Activated T-helper 9 cell treated with anti-CD3 and anti-CD28 coated beads, Interleukin-2, amount 50 U/mL, for 16 hours (primary cell): ENCODE measurements around the gene TMEM89.

Source experiments
- DNase-seq: peaks from one replicate; pipeline ENCODE4 v3.0.0-alpha.2; 2020; ENCODE audit warnings: low read depth

TMEM89 gene

GRCh38 chr3:48641396-48641795 is 19.8 kb upstream of the TMEM89 start:
- no peak for DNase-seq

GRCh38 chr3:48639944-48640606 is 18.5 kb upstream of the TMEM89 start:
- DNase-seq = no peak

DNA sequence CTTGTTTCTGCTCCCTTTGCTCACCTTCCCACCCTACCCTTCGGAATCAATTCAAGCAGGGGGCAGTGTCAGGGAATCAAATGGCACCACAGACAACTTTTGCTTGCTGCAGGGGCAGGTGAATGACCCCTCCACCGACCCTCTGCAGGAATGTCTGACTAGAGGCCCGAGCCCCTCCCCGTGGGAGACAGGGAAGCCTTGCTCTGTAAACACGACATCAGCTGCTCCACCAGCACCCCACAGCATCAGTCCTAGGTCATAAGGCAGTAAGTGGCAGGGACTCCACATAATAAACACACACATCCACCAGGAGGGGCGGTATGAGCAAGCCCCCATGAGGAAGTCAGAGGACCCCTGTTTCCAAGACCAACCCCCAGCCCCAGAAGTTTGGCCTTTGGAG is 15.7 kb upstream of the TMEM89 start:
- no peak for DNase-seq

GRCh38 chr3:48636149-48636655 is 14.6 kb upstream of the TMEM89 start:
- DNase-seq = no peak

- DNase-seq = peak; percentile 92
Observed at GRCh38 chr3:48635222-48636021, 13.9 kb upstream of the TMEM89 start, which contains the start of gene SLC26A6. SLC26A6 (minus strand) TSS chr3:48635461; CDS start chr3:48635393, 68 bp downstream.

DNA sequence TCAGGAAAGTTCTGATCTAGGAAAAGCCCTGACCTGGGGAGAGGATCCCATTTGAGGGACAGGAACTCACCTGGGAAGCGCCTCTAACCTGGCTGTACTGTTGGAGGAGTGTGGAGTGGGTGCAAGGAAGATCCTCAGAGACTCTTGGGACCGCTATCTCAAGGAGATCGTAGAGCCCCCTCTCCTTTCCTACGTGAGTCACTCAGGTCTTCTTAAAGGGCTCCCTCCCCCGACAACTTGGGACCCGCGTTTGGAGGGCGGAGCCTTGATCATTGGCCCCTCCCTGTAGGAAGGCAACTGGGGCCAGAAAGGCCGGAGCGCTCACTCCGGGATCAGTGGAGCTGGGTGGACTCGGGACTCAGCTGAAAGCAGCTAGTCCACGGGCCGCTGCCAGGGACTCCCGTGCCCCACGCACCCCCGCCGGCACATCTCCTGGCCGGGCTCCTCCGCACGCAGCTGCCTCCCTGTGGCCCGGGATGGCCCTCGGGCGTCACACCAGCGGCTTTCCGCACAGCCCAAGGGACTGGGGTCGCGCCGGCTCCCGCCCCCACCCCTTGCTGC is 13.2 kb upstream of the TMEM89 start:
- DNase-seq = peak; percentile 26

GRCh38 chr3:48633743-48634142 is 12.2 kb upstream of the TMEM89 start:
- DNase-seq = no peak

GRCh38 chr3:48633256-48633655 is 11.7 kb upstream of the TMEM89 start:
- no peak for DNase-seq

- DNase-seq = no peak
Observed at GRCh38 chr3:48631516-48632448, 10.2 kb upstream of the TMEM89 start.

- DNase-seq = no peak
Observed at GRCh38 chr3:48630833-48631232, 9.3 kb upstream of the TMEM89 start.

DNA sequence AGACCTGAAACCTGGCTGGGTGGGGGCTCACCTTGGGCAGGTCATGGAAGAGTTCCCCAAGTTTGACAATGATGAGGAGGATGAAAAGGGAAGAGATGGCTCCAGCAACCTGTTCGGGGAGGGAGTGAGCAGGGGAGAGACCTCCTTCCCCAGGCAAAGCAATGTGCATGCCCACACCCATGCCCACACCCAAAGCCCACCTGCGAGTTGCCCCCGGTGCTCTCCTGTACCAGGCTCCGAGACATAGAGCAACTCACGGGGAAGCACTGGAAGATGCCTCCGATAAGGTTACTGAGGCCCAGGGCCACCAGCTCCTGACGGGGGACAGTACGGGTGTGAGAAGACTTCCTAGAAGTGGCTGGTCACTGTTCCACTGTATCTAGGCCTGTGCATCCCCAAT is 8.8 kb upstream of the TMEM89 start:
- DNase-seq = no peak

DNA sequence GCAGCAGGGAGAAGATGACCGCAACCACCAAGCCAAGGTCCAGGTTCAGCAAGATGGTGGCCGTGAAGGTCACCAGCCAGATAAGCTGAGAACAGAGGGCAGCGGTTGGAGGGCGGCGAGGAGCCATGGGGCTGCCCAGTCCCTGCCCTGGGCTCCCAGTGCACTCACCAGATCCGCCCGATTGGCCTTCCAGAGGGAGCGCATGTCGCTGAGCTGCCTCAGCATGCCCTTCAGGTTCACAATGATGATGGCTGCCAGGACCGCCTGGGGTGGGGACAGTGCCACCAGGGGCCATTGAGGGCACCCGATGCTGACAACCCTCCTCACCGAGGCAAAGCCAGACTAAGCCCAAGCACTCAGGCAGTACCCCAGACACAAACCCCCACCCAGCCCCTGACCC is 8.3 kb upstream of the TMEM89 start:
- DNase-seq = no peak

DNA sequence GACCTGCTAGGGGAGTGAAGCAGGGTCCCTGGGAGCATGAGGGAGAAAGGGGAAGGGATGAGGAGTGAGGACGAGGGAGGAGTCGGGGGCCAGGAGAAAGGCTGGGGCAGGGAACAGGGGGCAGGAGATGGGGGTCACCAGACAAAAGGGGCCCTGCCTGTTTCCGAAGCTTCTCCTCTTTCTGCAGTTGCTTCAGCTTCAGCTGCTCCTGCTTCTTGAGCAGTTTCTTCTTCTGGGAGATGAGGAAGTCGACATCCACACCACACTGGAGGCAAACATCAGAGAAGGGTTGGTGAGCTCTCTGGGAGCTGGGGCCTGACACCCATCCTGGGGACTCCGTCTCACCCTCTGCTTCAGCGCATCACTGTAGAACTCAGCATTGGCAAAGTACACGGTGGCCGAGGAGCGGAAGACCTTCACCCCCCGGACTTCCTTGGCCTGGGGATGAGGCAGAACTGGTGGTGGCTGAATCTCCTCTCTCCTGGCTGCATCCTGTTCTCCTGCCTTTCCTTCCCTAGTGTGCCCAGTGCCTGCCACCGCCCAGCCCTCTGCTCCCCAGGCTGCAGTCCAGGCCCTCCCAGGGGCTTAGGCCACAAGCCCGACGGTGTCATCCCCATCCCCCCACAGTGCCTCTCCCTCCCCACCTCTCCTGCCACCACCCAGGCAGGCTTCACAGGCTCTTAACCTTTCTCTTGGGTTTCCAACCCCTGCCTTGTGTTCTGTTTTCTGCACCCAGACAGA is 6.9 kb upstream of the TMEM89 start:
- DNase-seq = no peak

DNA sequence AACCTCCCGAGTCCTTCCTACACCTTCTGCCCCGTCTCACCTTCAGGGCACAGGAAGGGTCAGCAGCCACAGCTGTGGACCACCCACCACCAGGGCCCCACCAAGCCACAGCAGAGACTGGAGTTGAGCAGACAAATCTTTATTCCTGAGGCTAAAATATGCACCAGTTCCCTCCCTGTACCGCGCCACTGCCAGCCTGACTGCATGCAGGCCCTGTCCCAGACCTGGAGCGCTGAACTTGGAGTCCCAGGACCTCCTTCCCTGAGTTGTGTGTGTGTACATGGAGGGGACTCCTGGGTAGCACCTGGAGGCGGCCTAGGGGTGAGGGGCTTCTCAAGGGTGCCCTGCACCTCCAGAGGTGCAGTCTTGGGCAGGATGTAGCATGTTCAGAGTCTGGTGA is 4.0 kb upstream of the TMEM89 start:
- DNase-seq = no peak

GRCh38 chr3:48624767-48625166 is 3.2 kb upstream of the TMEM89 start:
- no peak for DNase-seq

GRCh38 chr3:48623851-48624547 is 2.4 kb upstream of the TMEM89 start:
- no peak for DNase-seq

DNA sequence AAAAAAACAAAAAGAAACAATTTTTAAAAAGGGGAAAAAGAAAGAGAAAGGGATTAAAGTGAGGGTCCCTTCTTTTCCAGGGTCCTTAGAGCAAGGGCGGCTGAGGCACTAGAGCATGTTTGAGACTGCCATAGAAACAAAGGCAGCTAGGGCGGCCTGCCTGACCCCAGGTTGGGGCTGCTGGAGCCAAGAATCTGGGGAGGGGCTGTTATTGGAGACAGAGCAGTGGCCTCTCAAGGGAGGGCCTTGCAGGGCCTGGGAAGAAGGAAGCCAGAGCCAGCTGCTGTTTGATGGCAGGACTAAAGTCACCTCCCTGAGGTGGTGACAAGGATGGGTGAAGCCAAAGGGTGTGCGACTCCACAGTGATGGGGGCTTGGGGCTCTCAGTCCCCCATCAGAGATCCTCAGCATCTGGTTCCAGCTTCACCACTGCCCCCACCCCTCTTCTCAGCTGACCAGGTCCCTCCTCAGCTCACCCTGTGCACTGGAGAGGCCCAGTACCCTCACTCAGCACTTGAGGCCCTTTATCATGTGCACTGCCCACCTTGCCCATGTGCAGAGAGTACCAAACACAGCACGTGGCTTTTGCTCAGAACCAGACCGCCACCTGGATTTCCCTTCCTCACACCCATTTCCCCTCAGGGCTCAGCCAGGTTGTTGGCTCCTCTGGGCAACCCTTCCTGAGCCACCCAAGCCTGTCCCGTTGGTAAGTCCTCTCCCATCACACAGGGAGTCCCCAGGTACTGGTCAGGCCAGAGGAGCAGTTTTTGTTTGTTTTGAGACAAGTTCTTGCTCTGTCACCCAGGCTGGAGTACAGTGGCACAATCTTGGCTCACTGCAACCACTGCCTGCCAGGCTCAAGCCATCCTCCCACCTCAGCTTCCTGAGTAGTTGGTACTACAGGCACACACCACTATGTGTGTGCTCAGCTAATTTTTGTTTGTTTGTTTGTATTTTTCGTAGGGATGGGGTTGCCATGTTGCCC is 1.7 kb downstream of the TMEM89 start:
- DNase-seq = no peak

- DNase-seq = no peak
Observed at GRCh38 chr3:48617559-48617958, 4.0 kb downstream of the TMEM89 start.

- DNase-seq = no peak
Observed at GRCh38 chr3:48614044-48614443, 7.5 kb downstream of the TMEM89 start.
